ENCODE measurements around the gene STPG2.

Gene STPG2

GRCh38 chr4:98092833-98093439 is 50.3 kb downstream of the STPG2 start:
- no peak for DNase-seq

DNA sequence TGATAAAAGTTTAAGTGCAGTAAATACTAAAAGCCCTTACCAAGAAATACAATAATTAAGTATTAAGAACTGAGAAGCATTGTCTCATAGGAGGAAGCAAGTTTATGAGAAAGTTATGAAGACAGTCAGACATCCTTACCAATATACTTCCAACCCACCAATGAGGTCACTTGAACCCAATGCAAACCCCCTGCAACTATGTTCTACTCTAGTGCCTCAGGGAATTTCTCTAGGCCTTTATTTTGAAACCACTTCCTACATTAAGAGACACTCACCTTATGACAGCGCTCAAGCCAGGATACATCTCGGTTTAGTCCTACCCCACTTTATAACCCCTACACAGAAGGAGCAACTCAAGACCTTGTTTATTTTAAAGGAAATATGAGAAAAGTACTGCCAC is 61.3 kb downstream of the STPG2 start:
- DNase-seq = no peak

- DNase-seq = no peak
Measured at GRCh38 chr4:98068495-98068894, 74.8 kb downstream of the STPG2 start.

- no peak for DNase-seq
Measured at GRCh38 chr4:98055800-98056501, 87.3 kb downstream of the STPG2 start.

- no peak for DNase-seq
Measured at GRCh38 chr4:98046665-98047064, 96.6 kb downstream of the STPG2 start.

GRCh38 chr4:98030059-98030458 is 113.2 kb downstream of the STPG2 start:
- DNase-seq = no peak

DNA sequence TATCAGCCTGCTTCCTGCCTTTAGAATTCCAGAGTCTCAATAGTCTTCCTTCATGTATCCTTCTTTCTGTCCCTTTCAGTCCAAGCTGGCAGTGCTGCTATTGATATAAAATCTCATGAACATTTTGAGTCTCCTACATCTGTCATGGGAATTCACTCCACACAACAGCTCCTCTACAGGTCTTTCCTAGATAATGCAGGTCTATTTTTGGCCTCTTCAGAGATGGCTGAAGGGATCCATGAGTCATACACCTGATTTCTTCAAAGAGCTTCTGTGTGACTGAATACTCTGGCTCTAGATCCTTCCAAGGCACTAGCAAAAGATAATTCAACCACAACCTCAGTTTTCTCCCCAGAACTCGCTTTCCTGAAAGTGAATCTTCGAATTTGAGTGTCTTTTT is 115.4 kb downstream of the STPG2 start:
- DNase-seq = no peak

GRCh38 chr4:98026362-98026761 is 116.9 kb downstream of the STPG2 start:
- DNase-seq = no peak

DNA sequence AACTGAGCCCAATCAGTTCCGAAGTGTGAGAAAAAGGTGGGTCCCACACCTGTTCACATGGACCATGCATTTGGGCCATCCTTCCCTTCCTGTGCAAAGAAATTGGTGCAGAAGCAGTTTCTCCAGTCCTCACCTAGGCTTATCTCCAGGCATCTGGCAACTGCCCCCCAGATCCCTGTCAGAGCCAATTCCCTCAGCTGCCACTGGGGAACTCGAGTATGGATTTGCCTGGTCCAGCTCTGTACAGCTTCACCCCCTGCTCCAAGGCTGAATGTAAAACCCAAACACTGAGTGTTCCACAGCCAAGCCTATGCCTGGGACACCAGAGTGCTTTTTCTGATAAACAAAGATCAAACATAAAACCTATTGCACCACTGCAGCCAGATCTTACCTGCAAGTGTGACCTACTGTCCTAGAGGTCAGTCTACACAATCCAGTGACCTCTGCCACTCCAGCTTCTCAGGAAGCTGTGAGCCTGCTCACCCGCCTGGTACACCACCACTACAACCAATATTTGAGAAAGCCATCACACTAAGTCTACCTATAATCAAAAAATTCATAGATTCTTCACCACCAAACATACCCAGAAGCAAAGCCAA is 136.4 kb downstream of the STPG2 start:
- DNase-seq = no peak

GRCh38 chr4:98006060-98006459 is 137.2 kb downstream of the STPG2 start:
- no peak for DNase-seq

DNA sequence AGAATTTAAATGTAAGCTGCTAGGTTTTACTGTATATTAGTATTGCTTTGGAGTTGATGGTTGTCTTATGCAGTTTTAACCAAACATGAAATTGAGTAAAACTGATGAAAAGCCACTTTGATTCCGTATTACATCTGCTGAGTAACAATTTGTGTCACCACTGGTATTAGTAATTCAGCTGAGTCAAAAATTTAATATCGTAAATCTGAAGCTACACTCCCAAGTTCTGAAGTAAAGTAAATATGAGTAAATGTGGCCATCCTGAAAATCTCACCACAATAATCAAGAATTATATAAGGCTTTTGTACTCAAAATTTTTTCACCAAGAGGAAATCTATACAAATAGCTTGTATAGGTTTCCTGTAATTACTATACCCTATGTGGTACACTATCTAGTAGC is 142.3 kb downstream of the STPG2 start:
- DNase-seq = no peak

GRCh38 chr4:97998203-97998602 is 145.1 kb downstream of the STPG2 start:
- no peak for DNase-seq

GRCh38 chr4:97994765-97995465 is 148.4 kb downstream of the STPG2 start:
- DNase-seq = no peak

GRCh38 chr4:97990409-97990808 is 152.9 kb downstream of the STPG2 start:
- no peak for DNase-seq

DNA sequence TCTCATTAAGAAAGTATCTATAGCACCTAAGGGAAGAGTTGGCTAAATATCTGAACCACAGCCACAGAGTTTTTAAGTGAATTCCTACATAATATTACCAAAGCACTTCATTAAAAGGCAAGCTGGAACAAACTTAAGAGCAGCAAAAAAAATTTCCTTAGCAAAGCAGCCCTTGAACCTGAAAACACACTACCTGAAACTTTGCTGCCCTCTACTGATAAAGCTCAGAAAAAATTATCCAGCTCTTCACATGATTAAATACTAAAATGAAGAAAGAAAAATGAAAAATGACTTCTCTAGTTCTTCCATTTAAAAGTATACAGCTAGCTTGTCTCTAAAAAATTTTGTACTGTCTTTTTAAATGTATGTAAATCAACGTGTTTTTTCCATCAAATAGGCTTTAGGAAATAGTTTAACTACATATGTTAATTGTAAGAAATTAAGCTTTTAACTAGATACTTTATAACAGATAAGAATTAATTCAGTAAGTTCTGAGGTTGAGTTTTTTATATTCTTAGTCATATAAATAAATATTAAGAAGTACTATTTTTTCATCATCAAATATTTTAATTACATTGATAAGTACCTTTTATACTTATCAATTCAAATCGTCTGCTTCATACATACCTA is 156.1 kb downstream of the STPG2 start:
- DNase-seq = no peak

- DNase-seq = no peak
Measured at GRCh38 chr4:97984545-97985131, 158.6 kb downstream of the STPG2 start.

DNA sequence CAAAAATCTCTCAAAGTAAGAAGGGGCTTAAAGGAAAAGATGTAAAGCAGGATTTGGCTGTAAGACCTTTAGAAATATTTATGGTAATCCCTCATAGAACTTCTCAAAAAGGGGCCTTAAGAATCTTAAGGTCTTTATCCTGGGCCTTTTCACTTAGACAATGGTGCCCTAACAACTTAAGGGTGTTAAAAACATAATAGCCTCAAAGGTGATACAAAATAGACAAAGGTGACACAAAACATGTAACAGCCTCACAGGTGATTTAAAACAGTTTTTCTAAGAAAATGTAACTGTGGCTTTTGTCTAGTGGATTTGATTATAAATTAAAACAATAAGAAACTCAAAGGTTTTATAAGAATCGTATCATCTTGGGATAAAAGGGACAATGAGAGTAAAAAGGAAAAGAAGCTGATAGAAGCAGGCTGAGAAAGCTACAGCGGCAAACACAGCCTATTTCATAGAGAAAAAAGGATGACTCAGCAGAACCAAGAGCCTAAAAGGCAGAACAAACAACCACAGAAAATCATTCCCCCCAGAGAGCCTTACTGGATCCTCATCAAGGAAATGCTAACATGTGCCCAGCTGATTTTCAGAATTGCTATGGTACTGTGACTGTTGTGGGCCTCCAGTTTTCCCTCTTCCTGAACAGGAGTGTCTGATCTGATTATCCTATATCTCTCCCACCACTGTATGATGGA is 164.3 kb downstream of the STPG2 start:
- no peak for DNase-seq

DNA sequence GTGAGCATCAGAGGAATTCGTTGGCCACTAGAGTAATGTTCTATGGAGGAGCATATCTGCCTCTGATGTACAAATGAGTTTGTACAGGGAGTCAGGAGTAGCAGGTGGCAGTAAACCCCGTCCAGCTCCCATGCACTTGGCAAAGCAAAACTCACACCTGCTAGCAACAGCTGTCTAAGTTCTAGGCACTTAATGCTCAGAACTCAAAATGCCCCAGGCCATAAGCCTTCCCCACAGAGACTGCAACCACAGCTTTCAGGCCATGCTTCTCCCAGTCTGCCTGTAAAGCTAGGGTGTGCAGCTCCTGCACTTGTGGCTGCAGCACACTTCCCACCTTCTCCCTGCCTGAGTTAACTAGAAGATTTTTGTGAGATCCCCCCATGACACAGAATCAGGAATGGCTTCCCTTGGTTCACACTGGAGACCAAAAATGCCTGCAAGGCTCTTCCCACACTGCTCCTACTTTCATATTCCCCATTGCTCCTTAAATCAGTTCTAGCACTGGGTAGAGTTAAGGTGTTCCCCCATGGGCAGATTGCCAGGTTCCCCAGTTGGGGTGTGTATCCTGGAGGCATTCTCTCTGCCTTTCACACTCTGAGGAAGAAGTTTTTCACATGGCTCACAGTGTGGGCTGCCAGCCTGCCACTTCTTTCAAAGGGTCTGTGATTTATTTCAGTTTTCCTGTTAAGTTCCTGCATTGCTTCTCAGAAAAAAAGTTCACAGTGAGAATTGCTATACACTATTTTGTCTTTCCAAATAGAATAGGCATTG is 189.9 kb downstream of the STPG2 start:
- no peak for DNase-seq

DNA sequence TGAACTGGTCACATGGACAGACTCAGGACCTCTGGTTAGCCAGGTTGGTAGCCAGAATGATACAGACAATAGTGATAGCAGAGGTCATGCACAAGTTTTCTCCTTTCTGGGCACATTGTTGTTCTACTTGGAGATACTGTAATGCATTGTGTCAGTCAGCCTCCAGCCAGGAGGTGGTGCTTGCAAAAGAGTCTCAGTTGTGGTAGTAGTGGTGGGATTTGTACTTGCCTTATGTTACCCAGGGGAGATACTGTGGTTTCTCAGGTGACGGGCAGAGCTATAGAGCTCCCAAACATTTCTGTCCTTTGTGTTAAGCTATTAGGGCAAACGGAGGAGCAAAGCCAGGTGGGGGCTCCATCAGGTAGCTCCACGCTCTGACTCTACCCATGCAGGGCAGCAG is 190.5 kb downstream of the STPG2 start:
- no peak for DNase-seq

GRCh38 chr4:97950836-97951235 is 192.4 kb downstream of the STPG2 start:
- no peak for DNase-seq

- no peak for DNase-seq
Measured at GRCh38 chr4:97942951-97943350, 200.3 kb downstream of the STPG2 start.

GRCh38 chr4:97942137-97942536 is 201.1 kb downstream of the STPG2 start:
- DNase-seq = no peak

Measured in NCI-H2107 (cell line).